Stomach (tissue), 4 donors: ENCODE data around the gene CREBRF.

Experiments
- EP300 ChIP-seq: sonication (generic); formaldehyde crosslinking; IDR thresholded peaks from one replicate; pipeline ENCODE4 v1.6.1; 2017; ENCODE audit warnings: antibody characterized with exemption
- TF ChIP-seq, protein P1 (sequence below), 7 experiments: fragments of 450-650 bp in 4 of 7; fragments of 200-600 bp in 3 of 7; sonication (generic) in 3 of 7; IDR thresholded peaks; one replicate each; pipeline ENCODE4 v1.5.1; 2016 to 2019; ENCODE audit warnings: antibody characterized with exemption in 7 of 7, control low read depth in 2 of 7, mild to moderate bottlenecking in 1 of 7

DNA sequence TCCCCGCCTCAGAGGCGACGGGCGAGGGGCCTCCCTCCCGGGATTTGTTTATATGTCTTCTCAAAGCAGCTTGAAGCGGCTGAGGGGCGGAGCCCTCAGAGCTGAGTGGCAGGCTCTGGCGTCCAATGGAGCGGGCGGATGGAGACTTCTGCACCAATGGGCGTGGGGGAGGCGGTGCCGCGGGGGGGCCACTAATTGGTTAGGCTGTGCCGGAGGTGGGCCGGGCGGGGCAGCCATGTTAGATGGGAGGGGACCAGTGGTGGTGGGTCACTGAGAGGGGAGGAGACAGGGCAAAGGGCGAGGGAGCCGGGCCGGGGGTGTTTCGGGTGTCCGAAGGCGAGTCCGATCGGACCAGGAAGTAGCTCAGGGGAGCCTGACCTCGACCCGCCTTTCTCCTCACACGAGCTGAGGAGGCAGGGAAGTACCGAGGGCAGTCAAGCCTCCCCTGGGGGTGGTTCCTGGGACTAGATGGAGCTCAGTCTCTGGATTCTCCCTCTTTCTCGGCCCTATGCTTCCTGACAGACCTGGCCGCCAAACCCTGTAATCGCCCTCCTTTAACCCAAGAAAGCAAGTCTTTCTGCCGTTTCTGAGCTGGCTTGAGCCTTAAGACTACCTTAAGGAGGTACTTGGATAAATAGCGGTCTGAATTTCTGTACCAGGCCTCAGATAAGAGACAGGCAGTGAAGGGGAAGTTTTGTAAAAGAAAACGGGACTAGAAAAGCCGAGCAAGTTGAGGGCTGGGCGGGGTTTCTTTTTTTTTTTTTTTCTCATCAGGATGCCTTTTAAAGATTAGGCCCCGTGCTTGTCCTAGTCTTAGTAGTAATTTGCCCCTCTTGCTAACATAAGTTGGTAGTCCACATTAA is 1.1 kb downstream of the CREBRF start:
- TF ChIP-seq, protein P1, sequence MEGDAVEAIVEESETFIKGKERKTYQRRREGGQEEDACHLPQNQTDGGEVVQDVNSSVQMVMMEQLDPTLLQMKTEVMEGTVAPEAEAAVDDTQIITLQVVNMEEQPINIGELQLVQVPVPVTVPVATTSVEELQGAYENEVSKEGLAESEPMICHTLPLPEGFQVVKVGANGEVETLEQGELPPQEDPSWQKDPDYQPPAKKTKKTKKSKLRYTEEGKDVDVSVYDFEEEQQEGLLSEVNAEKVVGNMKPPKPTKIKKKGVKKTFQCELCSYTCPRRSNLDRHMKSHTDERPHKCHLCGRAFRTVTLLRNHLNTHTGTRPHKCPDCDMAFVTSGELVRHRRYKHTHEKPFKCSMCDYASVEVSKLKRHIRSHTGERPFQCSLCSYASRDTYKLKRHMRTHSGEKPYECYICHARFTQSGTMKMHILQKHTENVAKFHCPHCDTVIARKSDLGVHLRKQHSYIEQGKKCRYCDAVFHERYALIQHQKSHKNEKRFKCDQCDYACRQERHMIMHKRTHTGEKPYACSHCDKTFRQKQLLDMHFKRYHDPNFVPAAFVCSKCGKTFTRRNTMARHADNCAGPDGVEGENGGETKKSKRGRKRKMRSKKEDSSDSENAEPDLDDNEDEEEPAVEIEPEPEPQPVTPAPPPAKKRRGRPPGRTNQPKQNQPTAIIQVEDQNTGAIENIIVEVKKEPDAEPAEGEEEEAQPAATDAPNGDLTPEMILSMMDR (IDR thresholded peaks at IDR 0.05), result peak in 2 of 7 experiments; percentile 26 to 32
- TF ChIP-seq EP300, result no peak
